MCF 10A (cell line): Measurements from ENCODE around the gene CBFA2T3. TPM values are rescaled to one million over a fixed set of nuclear protein-coding genes. Genes with fewer than 3 reads are reported as not detected.

Experiments
- BruUV-seq: library from RNA; stranded (reverse); fragments of 400-500 nt; replicated peaks from 2 replicates; lab custom pipeline; 2021; lab: Mats Ljungman, UMichigan
- CTCF ChIA-PET: fragments of 300-600 bp; sonication (Branson Sonifier 250); formaldehyde crosslinking; extraction: SDS; loops from one replicate; lab custom pipeline; 2021; ENCODE audit warnings: antibody characterized with exemption, inconsistent platforms; lab: Yijun Ruan, JAX
- POLR2A ChIA-PET: fragments of 300-600, 350-650 bp; sonication (Branson Sonifier 250); formaldehyde crosslinking; extraction: SDS; loops from one replicate; lab custom pipeline; 2020; ENCODE audit warnings: antibody characterized with exemption, inconsistent platforms; lab: Yijun Ruan, JAX
- DNase-seq: peaks from one replicate; pipeline ENCODE4 v3.0.0-alpha.2; 2018; ENCODE audit not compliant: unreplicated experiment
- H3K27ac Mint-ChIP-seq: one replicate; pipeline ENCODE4 v1.8.0; 2022; ENCODE audit warnings: mild to moderate bottlenecking, low read depth, mixed read lengths; ENCODE audit not compliant: unreplicated experiment
- H3K27me3 Mint-ChIP-seq: one replicate; pipeline ENCODE4 v1.8.0; 2022; ENCODE audit warnings: mixed read lengths; ENCODE audit not compliant: insufficient read depth, unreplicated experiment
- H3K36me3 Mint-ChIP-seq: one replicate; pipeline ENCODE4 v1.8.0; 2022; ENCODE audit warnings: mild to moderate bottlenecking, moderate library complexity, mixed read lengths; ENCODE audit not compliant: insufficient read depth, unreplicated experiment
- H3K4me1 Mint-ChIP-seq: one replicate; pipeline ENCODE4 v1.8.0; 2022; ENCODE audit warnings: mixed read lengths; ENCODE audit not compliant: insufficient read depth, unreplicated experiment
- H3K4me3 Mint-ChIP-seq: one replicate; pipeline ENCODE4 v1.8.0; 2022; ENCODE audit warnings: mild to moderate bottlenecking, moderate library complexity, mixed read lengths; ENCODE audit not compliant: unreplicated experiment
- H3K9me3 Mint-ChIP-seq: one replicate; pipeline ENCODE4 v1.8.0; 2022; ENCODE audit warnings: mixed read lengths; ENCODE audit not compliant: unreplicated experiment
- CTCF ChIP-seq: fragments of 200-600 bp; IDR thresholded peaks from one replicate; pipeline ENCODE4 v1.8.0; 2022; ENCODE audit warnings: antibody characterized with exemption, mild to moderate bottlenecking; ENCODE audit not compliant: unreplicated experiment
- intact Hi-C: fragments of 100-400 bp; cut with micrococcal nuclease; formaldehyde crosslinking; loops from 2 replicates; pipeline ENCODE4 v1.14.1; 2022
- total RNA-seq: library from RNA; stranded (reverse); gene quantifications from 2 replicates; pipeline ENCODE4 v1.2.3, GENCODE V29; 2022

CBFA2T3 gene
- total RNA-seq, 1 experiment from 2014 or later: not detected

DNA sequence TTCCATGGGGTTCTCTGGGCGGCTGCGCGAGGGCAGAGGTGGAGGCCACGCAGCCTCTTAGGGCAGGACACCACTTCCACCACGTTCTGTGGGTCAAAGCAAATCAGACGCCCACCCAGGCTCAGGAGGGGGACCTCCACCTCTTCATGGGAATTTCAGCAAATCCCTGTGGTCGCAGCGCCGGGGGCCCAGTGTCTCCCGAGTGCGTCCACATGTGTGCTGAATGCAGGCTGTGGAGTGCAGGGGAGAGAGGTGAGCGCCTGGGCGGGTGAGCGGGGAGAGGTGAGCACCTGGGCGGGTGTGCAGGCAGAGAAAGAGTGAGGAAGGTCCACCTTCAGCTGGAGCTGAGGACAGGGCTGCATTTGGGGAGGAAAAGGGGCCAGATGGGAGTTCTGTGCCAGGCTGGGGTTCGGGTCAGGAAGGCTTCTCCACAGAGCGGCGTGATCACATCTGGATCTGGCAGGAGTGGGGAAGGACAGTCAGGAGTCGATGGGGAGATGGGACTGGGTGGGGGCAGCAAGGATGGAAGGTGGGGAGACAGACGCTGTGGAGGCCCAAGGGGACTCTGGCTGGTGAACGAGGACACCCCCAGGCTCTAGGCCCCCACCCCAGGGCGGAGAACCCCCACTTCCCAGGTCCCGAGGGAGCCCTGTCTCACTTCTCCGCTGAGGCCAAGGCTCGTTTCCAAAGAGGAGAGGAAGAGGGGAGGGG, 36.8 kb upstream of the CBFA2T3 start:
- Mint-ChIP-seq H3K27me3 (peaks cover 19% of the 10 kb centered on the region), H3K4me1 (no peaks in the 10 kb centered on the region)

GRCh38 chr16:89013111-89013510, 36.1 kb upstream of the CBFA2T3 start:
- intact Hi-C loops: no loop called here
- ChIA-PET CTCF (no interaction called here), POLR2A (no interaction called here)
- BruUV-seq: no TSS peak
- Mint-ChIP-seq H3K27me3 (peaks cover 19% of the 10 kb centered on the region), H3K27ac (no peak overlapping the region), H3K4me1 (no peaks in the 10 kb centered on the region), H3K36me3 (no peaks in the 10 kb centered on the region), H3K9me3 (no peaks in the 10 kb centered on the region), H3K4me3 (no peak overlapping the region)
- no peak for TF ChIP-seq CTCF
- DNase-seq: no peak

More for the DNA sequence above, 36.8 kb upstream of the CBFA2T3 start:
- Mint-ChIP-seq H3K36me3 (no peaks in the 10 kb centered on the region), H3K4me3 (no peak overlapping the region), H3K9me3 (no peaks in the 10 kb centered on the region), H3K27ac (no peak overlapping the region)
- POLR2A ChIA-PET: no interaction called here
- BruUV-seq: no TSS peak
- CTCF ChIA-PET: no interaction called here
- DNase-seq: no peak
- TF ChIP-seq CTCF: no peak
- intact Hi-C loops: no loop called here

DNA sequence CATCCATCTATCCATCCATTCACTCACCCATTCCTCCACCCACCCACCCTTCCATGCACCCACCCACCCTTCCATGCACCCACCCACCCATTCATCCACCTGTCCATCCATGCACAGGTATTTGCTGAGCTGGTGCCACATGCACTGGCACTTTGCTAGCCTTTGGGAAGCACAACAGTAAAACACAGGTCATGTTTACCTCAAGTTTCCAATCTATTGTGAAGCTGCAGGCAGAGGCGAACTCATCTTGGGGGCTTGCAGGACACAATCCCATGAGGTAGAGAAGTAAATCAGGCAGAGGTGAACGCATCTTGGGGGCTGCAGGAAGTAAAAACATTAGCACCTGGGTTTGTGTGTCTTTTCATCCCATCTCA, 35.6 kb upstream of the CBFA2T3 start:
- intact Hi-C loops: no loop called here
- DNase-seq: no peak
- Mint-ChIP-seq H3K27me3 (peaks cover 19% of the 10 kb centered on the region), H3K4me1 (no peaks in the 10 kb centered on the region), H3K9me3 (no peaks in the 10 kb centered on the region), H3K4me3 (no peak overlapping the region), H3K36me3 (no peaks in the 10 kb centered on the region), H3K27ac (no peak overlapping the region)
- POLR2A ChIA-PET: no interaction called here
- BruUV-seq: no TSS peak
- no peak for TF ChIP-seq CTCF
- CTCF ChIA-PET: no interaction called here

DNA sequence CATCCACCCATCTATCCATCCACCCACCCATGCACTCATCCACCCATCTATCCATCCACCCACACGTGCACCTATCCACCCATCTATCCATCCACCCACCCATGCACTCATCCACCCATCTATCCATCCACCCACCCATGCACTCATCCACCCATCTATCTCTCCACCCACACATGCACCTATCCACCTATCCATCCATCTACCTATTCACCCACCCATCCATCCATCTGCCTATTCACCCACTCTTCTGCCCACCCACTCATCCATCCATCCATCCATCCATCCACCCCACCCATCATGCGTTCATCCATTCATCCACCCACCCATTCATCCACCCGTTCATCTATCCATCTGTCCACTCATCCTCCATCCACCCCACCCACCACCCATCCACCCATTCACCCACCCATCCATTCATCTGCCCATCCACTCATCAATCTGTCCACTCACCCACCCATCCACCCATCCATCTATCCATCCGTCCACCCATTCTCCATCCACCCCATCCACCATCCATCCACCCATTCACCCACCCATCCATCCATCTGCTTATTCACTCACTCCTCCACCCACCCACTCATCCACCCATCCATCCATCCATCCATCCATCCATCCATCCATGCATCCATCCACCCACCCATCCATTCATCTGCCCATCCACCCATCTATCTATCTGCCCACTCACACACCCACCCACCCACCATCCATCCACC, 35.1 kb upstream of the CBFA2T3 start:
- no peak for DNase-seq
- BruUV-seq: no TSS peak
- Mint-ChIP-seq H3K27me3 (peaks cover 19% of the 10 kb centered on the region), H3K36me3 (no peaks in the 10 kb centered on the region), H3K4me3 (no peak overlapping the region), H3K4me1 (no peaks in the 10 kb centered on the region), H3K9me3 (no peaks in the 10 kb centered on the region), H3K27ac (no peak overlapping the region)
- POLR2A ChIA-PET: no interaction called here
- no peak for TF ChIP-seq CTCF
- CTCF ChIA-PET: no interaction called here
- intact Hi-C loops: no loop called here
